NCI-H2029 (cell line): Measurements from ENCODE around the gene DCBLD2.

Experiments
- DNase-seq: peaks from one replicate; lab custom pipeline; 2025; lab: John Stamatoyannopoulos, UW

The DCBLD2 gene

GRCh38 chr3:98793971-98794370, 107.5 kb downstream of the DCBLD2 start:
- DNase-seq, result no peak

DNA sequence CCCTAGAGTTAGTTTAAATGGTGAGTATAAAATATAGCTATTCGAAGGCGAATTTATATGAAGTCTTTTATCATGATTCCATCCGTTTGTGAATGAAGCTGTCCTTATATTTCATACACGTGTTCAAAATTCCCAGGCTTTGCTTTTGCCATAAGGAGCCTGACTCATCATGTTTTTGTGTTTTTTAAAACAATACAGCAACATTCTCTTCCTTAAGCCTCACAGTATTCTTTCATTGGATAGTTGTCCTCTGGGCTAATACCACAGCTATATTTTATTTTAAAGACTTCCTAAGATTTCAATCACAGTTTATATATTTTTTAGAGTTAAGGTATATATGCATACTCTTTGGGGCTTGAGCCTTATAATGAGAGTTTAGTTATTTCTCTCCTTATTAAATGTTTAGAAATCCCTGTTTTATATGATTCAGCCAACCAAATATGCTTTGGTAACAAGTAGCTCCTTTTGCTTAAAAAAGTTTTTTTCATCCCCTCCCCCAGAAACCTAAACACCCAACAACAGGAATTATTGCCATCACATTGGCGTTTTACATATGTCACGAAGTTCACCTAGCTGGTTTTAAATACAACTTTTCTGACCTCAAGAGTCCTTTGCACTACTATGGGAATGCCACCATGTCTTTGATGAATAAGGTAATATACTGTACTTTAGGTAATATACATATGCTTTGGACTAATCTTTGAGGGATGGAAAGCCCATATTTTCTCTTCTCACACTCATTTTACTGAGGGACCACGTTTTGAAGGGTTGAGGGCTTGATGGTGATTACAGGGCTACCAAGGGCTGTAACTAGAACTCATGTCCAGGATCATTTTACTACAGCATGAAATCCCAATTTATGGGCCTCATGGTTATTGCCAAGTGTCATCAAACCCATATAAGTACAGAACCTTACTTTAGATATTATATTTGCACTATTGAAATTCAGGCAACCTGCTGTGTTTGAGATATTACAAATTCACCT, 109.9 kb downstream of the DCBLD2 start:
- no peak for DNase-seq

- DNase-seq, result no peak
Observed at GRCh38 chr3:98788651-98789050, 112.8 kb downstream of the DCBLD2 start.

GRCh38 chr3:98787181-98787580, 114.3 kb downstream of the DCBLD2 start:
- no peak for DNase-seq

DNA sequence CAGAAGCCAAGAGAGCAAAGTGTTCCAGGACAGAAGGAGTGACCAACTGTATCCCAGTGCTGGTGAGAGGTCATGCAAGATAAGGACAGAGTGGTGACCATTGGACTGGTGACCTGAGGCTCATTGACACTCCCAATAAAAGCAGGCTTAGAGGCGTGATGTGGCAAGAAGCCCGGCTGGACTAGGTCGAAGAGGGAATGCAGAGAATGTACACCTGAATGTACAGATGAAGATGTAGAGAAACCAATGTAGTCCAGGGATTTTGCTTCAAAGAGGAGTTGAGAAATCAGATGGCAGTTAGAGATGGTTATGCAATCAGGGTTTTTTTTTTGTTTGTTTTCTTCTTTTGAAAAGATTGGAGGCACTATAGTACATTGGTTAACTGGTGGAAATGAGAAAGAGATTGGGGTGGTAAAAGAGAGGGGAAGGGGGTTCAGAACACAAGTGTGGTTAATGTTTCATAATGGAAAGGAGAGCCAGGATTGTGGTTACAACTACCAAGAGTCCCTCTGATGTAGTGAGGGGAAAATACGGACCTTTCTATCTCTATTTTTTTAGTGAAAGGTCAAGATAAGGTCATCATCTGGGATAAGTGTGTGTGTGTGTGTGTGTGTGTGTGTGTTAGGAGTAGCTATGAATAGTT, 115.0 kb downstream of the DCBLD2 start:
- no peak for DNase-seq

GRCh38 chr3:98784666-98785600, 116.6 kb downstream of the DCBLD2 start:
- no peak for DNase-seq

- no peak for DNase-seq
Observed at GRCh38 chr3:98784042-98784441, 117.5 kb downstream of the DCBLD2 start.

DNA sequence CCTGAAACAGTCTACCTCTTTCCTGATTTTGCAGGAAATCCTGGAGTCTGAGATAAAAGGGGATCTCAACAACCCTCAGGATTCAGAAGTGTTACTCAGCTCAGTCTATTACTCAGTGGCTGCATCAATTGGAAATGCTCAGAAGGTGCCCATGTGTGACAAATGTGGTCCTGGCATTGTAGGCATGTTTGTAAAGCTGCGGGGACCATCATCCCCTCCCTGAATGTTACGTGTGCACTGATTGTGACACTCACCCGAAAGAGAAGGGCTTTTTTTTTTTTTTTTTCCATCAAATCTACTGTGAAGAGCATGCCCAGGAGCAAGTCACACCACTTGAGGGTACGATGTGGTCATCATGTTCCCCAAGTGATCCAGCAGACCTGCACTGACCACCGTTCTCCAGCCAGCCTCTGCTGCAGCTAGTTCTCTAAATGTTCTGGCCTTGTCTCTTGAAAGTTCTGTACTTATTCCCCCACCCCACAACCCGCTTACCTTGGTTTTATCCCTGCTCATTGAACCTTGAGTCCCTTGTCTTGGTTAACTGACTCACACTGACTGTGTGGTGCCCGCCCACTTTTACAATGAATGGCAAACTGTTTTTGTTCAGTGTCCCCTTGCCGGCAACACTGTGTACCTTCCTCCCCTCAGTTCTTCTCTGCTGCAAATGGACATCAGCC, 118.5 kb downstream of the DCBLD2 start:
- DNase-seq, result no peak

GRCh38 chr3:98780343-98780742, 121.2 kb downstream of the DCBLD2 start:
- no peak for DNase-seq

- no peak for DNase-seq
Observed at GRCh38 chr3:98779541-98780335, 121.8 kb downstream of the DCBLD2 start.

DNA sequence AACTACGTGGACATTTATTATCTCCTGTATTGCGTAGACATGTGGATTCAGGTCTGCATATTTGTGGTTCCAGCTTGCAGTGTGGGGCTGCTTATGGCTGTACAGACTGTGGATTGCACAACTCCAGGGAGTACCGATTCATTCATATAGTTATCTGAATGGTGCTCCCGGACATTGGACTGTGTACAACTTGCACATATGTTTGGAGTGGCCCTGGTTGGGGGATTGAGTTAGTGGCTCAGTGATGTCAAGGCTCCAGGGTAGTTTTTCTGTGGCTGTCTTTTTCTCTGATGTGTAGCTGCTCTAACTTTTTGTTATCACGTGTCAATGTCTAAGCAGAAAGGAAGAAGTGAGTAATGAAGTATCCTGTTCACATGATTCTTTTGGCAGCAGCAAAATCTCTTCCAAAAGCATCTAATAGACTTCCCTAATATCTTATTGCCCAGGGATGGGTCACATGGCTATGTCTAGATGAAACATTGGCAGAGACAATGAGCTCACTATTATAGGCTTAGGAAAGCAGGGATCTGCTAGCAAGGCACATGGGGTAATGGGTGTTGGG, 122.6 kb downstream of the DCBLD2 start:
- no peak for DNase-seq

DNA sequence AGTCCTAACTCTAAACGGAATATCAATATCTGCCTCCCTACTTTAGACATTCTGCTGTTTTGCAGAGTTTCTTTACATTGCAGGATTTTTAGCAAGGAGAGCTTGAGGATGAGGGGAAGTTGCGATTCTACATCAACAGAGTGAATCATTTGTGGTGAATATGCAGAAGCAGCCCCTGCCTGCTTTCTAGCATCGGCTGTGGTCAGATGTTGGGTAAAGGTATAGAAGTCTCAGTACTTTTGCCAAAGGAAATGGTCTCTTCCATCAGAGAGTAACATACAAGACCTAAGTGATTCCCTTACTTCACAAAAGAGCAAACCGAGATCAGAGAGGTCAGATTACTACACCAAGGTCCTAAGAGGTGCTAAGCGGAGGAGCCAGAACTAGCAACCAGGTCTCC, 123.1 kb downstream of the DCBLD2 start:
- no peak for DNase-seq

DNA sequence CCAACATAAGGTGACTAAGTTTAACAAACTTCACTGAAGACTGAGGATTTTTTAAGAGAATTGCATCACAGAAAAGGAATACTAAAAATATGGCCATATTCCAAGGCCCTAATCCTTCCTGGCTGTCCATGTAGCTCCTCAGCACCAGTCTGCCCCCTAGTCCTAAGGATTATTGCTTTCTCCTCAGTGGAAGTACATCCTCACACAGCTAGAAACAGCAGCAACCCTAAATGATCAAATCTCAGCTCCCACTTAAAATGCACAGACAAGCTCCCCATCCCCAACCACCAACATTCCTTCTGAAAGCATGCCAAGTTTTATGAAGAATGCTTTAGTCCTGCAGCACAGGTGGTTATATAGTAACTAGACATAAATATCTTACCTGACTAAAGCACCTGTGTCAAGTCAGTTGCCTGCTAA, 123.7 kb downstream of the DCBLD2 start:
- DNase-seq, result no peak

GRCh38 chr3:98777286-98777685, 124.2 kb downstream of the DCBLD2 start:
- DNase-seq, result no peak

GRCh38 chr3:98776140-98776493, 125.4 kb downstream of the DCBLD2 start:
- DNase-seq, result no peak

- no peak for DNase-seq
Observed at GRCh38 chr3:98775459-98776139, 125.9 kb downstream of the DCBLD2 start.

DNA sequence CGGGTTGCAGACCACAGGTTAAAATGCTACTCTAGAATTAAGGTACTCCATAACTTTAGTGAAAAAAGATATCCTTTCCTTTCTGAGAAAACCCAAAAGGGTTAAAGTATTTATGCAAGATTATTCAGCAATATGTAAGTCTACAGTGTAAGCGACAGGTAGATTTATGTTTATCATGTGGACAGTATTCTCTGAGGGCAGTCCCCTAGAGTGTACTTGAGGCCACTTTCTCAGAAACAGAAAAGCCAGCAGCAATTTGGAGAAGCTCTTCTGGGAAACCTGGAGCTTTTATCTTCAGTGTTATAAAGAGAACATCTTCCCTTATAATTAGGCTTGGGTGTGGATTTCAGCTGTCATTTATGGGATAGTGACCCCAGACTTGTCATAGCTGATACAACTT, 129.5 kb downstream of the DCBLD2 start:
- no peak for DNase-seq

GRCh38 chr3:98770261-98771039, 131.0 kb downstream of the DCBLD2 start:
- DNase-seq, result no peak

DNA sequence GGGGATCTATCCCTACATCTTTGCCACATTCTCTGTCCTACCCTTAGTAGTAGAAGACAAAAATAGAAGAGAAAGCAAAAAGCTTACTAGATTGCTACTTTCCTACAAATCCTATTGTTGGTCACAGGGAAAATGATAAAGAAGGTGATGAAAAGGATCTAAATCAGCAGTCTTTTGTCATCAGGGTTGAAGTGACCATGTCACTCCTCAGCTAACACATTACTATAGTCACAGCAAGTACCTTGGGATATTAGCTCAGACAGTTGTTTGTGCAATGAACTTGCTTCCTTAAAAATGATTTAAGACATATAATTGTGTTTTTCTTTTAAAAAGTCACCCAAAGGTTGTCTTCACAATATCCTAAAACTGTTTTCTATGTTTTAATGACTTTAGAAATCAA, 132.0 kb downstream of the DCBLD2 start:
- DNase-seq, result no peak
